Esophagus muscularis mucosa (tissue), 4 donors: ENCODE measurements around the gene ROBO1.

Source experiments
- EP300 ChIP-seq: sonication (generic); formaldehyde crosslinking; IDR thresholded peaks from one replicate; pipeline ENCODE4 v1.6.1; 2017; ENCODE audit warnings: antibody characterized with exemption
- POLR2A ChIP-seq: fragments of 450-650 bp; IDR thresholded peaks from one replicate; pipeline ENCODE4 v1.6.1; 2017; ENCODE audit warnings: antibody characterized with exemption, moderate library complexity, mild to moderate bottlenecking, low read depth
- POLR2AphosphoS5 ChIP-seq, 2 donors: sonication (generic); formaldehyde crosslinking; IDR thresholded peaks; one replicate each; pipeline ENCODE4 v1.6.1; 2017; ENCODE audit warnings: antibody characterized with exemption in 2 of 2
- TF ChIP-seq, protein P1 (sequence below), 3 experiments: fragments of 200-600 bp in 2 of 3; fragments of 450-650 bp in 1 of 3; sonication (generic) in 2 of 3; IDR thresholded peaks; one replicate each; pipeline ENCODE4 v1.5.1; 2017 to 2019; ENCODE audit warnings: antibody characterized with exemption in 3 of 3, mild to moderate bottlenecking in 2 of 3, moderate library complexity in 1 of 3

DNA sequence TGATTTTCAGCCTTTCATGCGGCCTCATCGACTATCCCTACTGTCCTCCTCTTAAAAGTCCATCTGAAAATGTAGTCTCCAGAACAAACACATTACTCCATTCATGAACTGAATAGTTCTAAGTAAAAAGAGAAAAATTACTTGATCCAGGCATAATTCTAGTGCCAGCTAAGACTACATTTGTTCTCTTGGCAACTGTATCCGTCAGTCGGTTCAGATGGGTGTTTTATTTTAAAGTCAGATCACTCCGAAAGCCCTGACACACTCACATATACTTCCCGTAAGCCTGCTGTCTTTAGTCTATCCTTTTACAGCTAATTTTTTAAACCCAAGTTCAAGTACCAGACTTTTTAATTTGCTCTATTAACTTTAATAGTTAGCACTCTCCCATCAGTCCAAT, 1102.7 kb downstream of the ROBO1 start:
- TF ChIP-seq EP300 (no peak), POLR2A (no peak), POLR2AphosphoS5 (IDR thresholded peaks at IDR 0.05) (no peak)
- TF ChIP-seq, protein P1, sequence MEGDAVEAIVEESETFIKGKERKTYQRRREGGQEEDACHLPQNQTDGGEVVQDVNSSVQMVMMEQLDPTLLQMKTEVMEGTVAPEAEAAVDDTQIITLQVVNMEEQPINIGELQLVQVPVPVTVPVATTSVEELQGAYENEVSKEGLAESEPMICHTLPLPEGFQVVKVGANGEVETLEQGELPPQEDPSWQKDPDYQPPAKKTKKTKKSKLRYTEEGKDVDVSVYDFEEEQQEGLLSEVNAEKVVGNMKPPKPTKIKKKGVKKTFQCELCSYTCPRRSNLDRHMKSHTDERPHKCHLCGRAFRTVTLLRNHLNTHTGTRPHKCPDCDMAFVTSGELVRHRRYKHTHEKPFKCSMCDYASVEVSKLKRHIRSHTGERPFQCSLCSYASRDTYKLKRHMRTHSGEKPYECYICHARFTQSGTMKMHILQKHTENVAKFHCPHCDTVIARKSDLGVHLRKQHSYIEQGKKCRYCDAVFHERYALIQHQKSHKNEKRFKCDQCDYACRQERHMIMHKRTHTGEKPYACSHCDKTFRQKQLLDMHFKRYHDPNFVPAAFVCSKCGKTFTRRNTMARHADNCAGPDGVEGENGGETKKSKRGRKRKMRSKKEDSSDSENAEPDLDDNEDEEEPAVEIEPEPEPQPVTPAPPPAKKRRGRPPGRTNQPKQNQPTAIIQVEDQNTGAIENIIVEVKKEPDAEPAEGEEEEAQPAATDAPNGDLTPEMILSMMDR (IDR thresholded peaks at IDR 0.05): no peak
